GM06990 (cell line): ENCODE measurements around the gene KREMEN2.

Source experiments
- DNase-seq: peaks from one replicate; pipeline ENCODE4 v3.0.0-alpha.2; 2011; ENCODE audit not compliant: insufficient read length; ENCODE audit errors: extremely low read depth
- H3K27me3 ChIP-seq: replicated peaks from 2 replicates; pipeline ENCODE4 v1.6.0; 2011; ENCODE audit warnings: low read length; ENCODE audit not compliant: control insufficient read depth, insufficient read depth
- H3K36me3 ChIP-seq: 2 replicates; pipeline ENCODE4 v1.5.1; 2011; ENCODE audit warnings: low read length; ENCODE audit not compliant: control insufficient read depth, insufficient read depth
- H3K4me3 ChIP-seq: replicated peaks from 2 replicates; pipeline ENCODE4 v1.5.1; 2011; ENCODE audit warnings: low read depth, mild to moderate bottlenecking, control low read depth, low read length
- TF ChIP-seq, protein P1 (sequence below): IDR thresholded peaks from 2 replicates; pipeline ENCODE4 v1.5.1; 2011; ENCODE audit warnings: low read length, control low read depth, mild to moderate bottlenecking, inconsistent platforms; ENCODE audit not compliant: insufficient read depth, poor library complexity, severe bottlenecking

The KREMEN2 gene

GRCh38 chr16:3000540-3000939, 36.5 kb downstream of the KREMEN2 start:
- TF ChIP-seq, protein P1, sequence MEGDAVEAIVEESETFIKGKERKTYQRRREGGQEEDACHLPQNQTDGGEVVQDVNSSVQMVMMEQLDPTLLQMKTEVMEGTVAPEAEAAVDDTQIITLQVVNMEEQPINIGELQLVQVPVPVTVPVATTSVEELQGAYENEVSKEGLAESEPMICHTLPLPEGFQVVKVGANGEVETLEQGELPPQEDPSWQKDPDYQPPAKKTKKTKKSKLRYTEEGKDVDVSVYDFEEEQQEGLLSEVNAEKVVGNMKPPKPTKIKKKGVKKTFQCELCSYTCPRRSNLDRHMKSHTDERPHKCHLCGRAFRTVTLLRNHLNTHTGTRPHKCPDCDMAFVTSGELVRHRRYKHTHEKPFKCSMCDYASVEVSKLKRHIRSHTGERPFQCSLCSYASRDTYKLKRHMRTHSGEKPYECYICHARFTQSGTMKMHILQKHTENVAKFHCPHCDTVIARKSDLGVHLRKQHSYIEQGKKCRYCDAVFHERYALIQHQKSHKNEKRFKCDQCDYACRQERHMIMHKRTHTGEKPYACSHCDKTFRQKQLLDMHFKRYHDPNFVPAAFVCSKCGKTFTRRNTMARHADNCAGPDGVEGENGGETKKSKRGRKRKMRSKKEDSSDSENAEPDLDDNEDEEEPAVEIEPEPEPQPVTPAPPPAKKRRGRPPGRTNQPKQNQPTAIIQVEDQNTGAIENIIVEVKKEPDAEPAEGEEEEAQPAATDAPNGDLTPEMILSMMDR: no peak
- DNase-seq: no peak
- Histone ChIP-seq H3K4me3 (no peak overlapping the region), H3K36me3 (no peaks in the 10 kb centered on the region), H3K27me3 (peaks cover 1% of the 10 kb centered on the region)

GRCh38 chr16:3001316-3001715, 37.2 kb downstream of the KREMEN2 start:
- Histone ChIP-seq H3K4me3 (no peak overlapping the region), H3K27me3 (peaks cover 1% of the 10 kb centered on the region), H3K36me3 (no peaks in the 10 kb centered on the region)
- no peak for DNase-seq
- TF ChIP-seq, protein P1: no peak

DNA sequence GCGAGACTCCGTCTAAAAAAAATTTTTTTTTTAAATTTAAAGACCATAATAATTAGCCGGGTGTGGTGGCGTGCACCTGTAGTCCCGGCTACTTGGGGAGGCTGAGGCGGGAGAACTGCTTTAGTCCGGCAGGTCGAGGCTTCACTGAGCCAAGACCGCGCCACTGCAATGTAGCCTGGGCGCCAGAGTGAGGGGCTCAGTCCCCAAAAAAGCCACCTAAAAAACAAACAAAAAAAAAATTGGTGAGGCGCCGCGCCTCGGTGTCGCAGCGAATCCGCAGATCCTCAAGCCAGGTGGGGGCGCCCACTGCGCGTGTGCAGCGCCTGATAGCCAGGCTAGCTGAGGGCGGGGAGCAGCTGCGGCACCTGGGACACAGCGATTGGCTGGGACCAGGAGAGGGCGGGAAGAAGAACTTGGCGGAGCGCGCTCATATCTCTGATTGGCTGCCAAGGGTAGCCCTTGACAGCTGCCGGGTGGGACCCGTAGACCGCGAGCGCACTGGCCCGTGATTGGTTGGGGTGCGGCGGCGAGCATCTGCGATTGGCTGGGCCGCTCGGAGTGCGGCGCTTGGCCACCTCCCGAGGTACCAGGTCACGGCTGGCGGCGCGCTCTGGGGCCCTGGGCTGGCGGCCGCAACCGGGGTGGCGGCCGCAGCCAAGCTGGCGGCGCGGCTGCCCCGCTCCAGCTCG, 39.7 kb downstream of the KREMEN2 start:
- DNase-seq: peak; percentile 98
- H3K4me3 ChIP-seq: no peak overlapping the region
- TF ChIP-seq, protein P1: peak; percentile 69
- no peaks in the 10 kb centered on the region for H3K36me3 ChIP-seq
- H3K27me3 ChIP-seq: no peaks in the 10 kb centered on the region; the same call in 1 of the 2 replicates

DNA sequence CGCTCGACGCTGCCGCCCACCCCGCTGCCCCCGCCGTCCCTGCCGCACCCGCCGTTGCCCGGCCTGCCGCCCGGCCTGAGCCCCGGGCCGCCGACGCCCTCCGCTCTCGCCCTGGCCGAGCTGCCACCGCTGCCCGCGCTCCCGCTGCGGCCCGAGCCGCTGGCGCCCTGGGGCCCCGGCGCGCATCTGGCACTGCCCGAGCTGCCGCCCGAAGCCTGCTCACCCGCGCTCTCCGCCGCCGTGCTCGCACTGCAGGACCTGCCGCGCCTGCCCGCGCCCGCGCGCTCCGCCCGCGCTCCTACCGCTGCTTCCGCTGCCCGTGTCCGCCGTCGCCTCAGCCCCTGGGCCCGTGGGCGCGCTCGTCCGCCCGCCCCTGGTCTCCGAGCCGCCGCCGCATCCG, 40.2 kb downstream of the KREMEN2 start:
- Histone ChIP-seq H3K36me3 (no peaks in the 10 kb centered on the region), H3K27me3 (no peaks in the 10 kb centered on the region; the same call in 1 of the 2 replicates), H3K4me3 (no peak overlapping the region; the same call in 1 of the 2 replicates)
- DNase-seq: no peak
- TF ChIP-seq, protein P1: no peak

DNA sequence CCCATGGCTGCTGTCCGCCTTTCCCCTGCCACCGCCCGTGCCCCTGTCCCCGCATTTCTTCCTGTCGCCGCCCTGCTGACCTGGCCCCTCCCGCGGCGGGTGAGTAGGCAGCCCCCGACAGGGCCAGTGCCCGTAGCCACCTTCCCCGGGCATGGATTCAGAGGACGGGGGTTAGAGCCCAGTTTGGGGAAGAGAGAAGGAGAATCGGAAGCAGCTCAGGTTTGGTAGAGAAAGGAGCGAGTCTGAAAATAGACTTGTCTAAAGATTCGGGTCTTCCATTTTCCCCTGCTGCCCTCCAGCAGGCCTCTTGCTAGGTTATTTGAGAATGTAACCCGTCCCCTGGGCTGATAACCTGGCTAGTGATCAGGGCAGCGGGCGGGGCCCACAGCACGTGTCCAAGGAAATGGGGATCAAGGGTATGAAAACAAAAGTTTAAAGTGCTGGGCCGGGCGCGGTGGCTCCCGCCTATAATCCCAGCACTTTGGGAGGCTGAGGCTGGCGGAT, 40.8 kb downstream of the KREMEN2 start:
- Histone ChIP-seq H3K4me3 (peak overlapping the region; percentile 40), H3K36me3 (no peaks in the 10 kb centered on the region), H3K27me3 (no peaks in the 10 kb centered on the region; the same call in 1 of the 2 replicates)
- TF ChIP-seq, protein P1: no peak
- DNase-seq: no peak
